AG04449 (cell line): ENCODE data around the gene GRIK1.

Experiments
- CTCF ChIA-PET: fragments of 350-600 bp; formaldehyde crosslinking; extraction: SDS; loops from one replicate; lab custom pipeline; 2021; ENCODE audit warnings: antibody characterized with exemption; lab: Yijun Ruan, JAX
- POLR2A ChIA-PET: fragments of 400-600, 350-600 bp; formaldehyde crosslinking; extraction: SDS; loops from one replicate; lab custom pipeline; 2020; ENCODE audit warnings: antibody characterized with exemption, inconsistent platforms; lab: Yijun Ruan, JAX
- DNase-seq: peaks from one replicate; pipeline ENCODE4 v3.0.0-alpha.2; 2010; ENCODE audit warnings: low read depth, low spot score
- H3K4me3 ChIP-seq: 2 replicates; pipeline ENCODE4 v1.5.1; 2011; ENCODE audit warnings: low read depth, mild to moderate bottlenecking, control low read depth, low read length
- CTCF ChIP-seq: IDR thresholded peaks from one replicate; pipeline ENCODE4 v1.5.1; 2011; ENCODE audit warnings: mild to moderate bottlenecking, moderate library complexity, low read length, control low read depth, inconsistent platforms; ENCODE audit not compliant: insufficient read depth; ENCODE audit errors: missing control alignments

GRIK1 gene

GRCh38 chr21:29708401-29708800, 231.4 kb downstream of the GRIK1 start:
- no peak overlapping the region for H3K4me3 ChIP-seq
- no peak for TF ChIP-seq CTCF
- ChIA-PET POLR2A (no interaction called here), CTCF (no interaction called here)
- DNase-seq: no peak

GRCh38 chr21:29704719-29705118, 235.1 kb downstream of the GRIK1 start:
- no peak overlapping the region for H3K4me3 ChIP-seq
- CTCF ChIA-PET: no interaction called here
- no peak for TF ChIP-seq CTCF
- POLR2A ChIA-PET: no interaction called here
- no peak for DNase-seq

GRCh38 chr21:29701676-29702075, 238.1 kb downstream of the GRIK1 start:
- H3K4me3 ChIP-seq: no peak overlapping the region
- TF ChIP-seq CTCF: no peak
- CTCF ChIA-PET: no interaction called here
- POLR2A ChIA-PET: no interaction called here
- DNase-seq: no peak

GRCh38 chr21:29697555-29698193, 242.1 kb downstream of the GRIK1 start:
- TF ChIP-seq CTCF: no peak
- POLR2A ChIA-PET: no interaction called here
- no peak overlapping the region for H3K4me3 ChIP-seq
- CTCF ChIA-PET: no interaction called here
- no peak for DNase-seq

GRCh38 chr21:29696937-29697336, 242.9 kb downstream of the GRIK1 start:
- DNase-seq: no peak
- ChIA-PET POLR2A (no interaction called here), CTCF (no interaction called here)
- no peak overlapping the region for H3K4me3 ChIP-seq
- TF ChIP-seq CTCF: no peak

- POLR2A ChIA-PET: no interaction called here
- no peak for TF ChIP-seq CTCF
- CTCF ChIA-PET: no interaction called here
- H3K4me3 ChIP-seq: no peak overlapping the region
- DNase-seq: no peak
Measured at GRCh38 chr21:29691616-29692491, 247.9 kb downstream of the GRIK1 start.
